ENCODE results near the gene PCDHGA11. TPM values are rescaled to one million over a fixed set of nuclear protein-coding genes. Genes with fewer than 3 reads are reported as not detected.
"Not testable (repeated sequence)": the region's sequence is repeated elsewhere in the genome, so short reads cannot be mapped to it uniquely, and the experiment has no call there.

The PCDHGA11 gene
- total RNA-seq, result 1 to 10 TPM; 2.6 to 5.8 (median 4.4) TPM

- DNase-seq, result no peak
- in situ Hi-C loops (cut with MboI; ENCODE audit: low pct_ligation_motif_present in 1 of 4, low pct_unique_long_range_greater_than_20kb in 1 of 4, low sequenced_read_pairs in 3 of 4) (no loop called here), intact Hi-C loops (cut with DNase I; ENCODE audit: low total_unique reads) (no loop called here)
- H3K4me3 ChIP-seq, result peak within 1 kb of the TSS in 2 of 4 donors; percentile 2 to 28
- no peaks in the 10 kb centered on the region for H3K36me3 ChIP-seq
- H3K27me3 ChIP-seq, result peaks cover 4% of the 10 kb centered on the region
- H3K27ac ChIP-seq, result no peak within 1 kb of the TSS
- WGBS, 2 donors (ENCODE audit: low coverage in 1 of 2), result 36 to 52% methylated on average over 9 to 42 of the region's 42 CpGs
- TF ChIP-seq CTCF (IDR thresholded peaks at IDR 0.05) (peak in 2 of 5 experiments; percentile 18 to 20), POLR2A (IDR thresholded peaks at IDR 0.05) (no peak)
- peaks cover 76 to 99% of the 10 kb centered on the region in 2 donors for H3K9me3 ChIP-seq
- H3K4me1 ChIP-seq, result no peaks in the 10 kb centered on the region
Observed at GRCh38 chr5:141420855-141421488, at the start of gene PCDHGA11. Gene PCDHGA11 (plus strand): TSS chr5:141421051. CDS start chr5:141421228, 177 bp downstream.

GRCh38 chr5:141371572-141372475 lies 49.0 kb upstream of the PCDHGA11 start:
- 57 to 76% methylated on average over 2 to 69 of the region's 69 CpGs for WGBS, 2 donors (ENCODE audit: low coverage in 1 of 2)

GRCh38 chr5:141373673-141374317 lies 47.1 kb upstream of the PCDHGA11 start, which contains the start of gene PCDHGA6:
Gene PCDHGA6 (plus strand): TSS chr5:141373891. CDS start chr5:141374084, 193 bp downstream.
- intact Hi-C loops (cut with DNase I; ENCODE audit: low total_unique reads), result no loop called here
- peak within 1 kb of the TSS in 1 of 4 donors; percentile 2 for H3K4me3 ChIP-seq
- in situ Hi-C loops (cut with MboI; ENCODE audit: low pct_ligation_motif_present in 1 of 4, low pct_unique_long_range_greater_than_20kb in 1 of 4, low sequenced_read_pairs in 3 of 4), result loop anchor here in 1 of 4 donors (25.0 kb wide), 1 partner anchor 189 kb away; no protein-coding TSS in a partner anchor
- H3K9me3 ChIP-seq, result peaks cover 19 to 95% of the 10 kb centered on the region in 2 donors
- H3K27me3 ChIP-seq, result peaks cover 5% of the 10 kb centered on the region
- DNase-seq, result no peak
- no peak within 1 kb of the TSS for H3K27ac ChIP-seq
- H3K36me3 ChIP-seq, result peaks cover 0 to 3% (median 0%) of the 10 kb centered on the region in 4 donors
- no peaks in the 10 kb centered on the region for H3K4me1 ChIP-seq
- no peak for TF ChIP-seq POLR2AphosphoS5 (IDR thresholded peaks at IDR 0.05)
- WGBS, 2 donors (ENCODE audit: low coverage in 1 of 2), result 43 to 53% methylated on average over 9 to 27 of the region's 27 CpGs

More at GRCh38 chr5:141371572-141372475, 49.0 kb upstream of the PCDHGA11 start:
- Histone ChIP-seq H3K27me3 (peaks cover 5% of the 10 kb centered on the region), H3K4me3 (no peak overlapping the region), H3K4me1 (no peaks in the 10 kb centered on the region), H3K9me3 (peaks cover 19 to 90% of the 10 kb centered on the region in 2 donors), H3K36me3 (peaks cover 0 to 3% (median 0%) of the 10 kb centered on the region in 4 donors), H3K27ac (no peak overlapping the region)
- no peak for TF ChIP-seq POLR2A (IDR thresholded peaks at IDR 0.05)
- no peak for TF ChIP-seq CTCF (IDR thresholded peaks at IDR 0.05)
- no peak for TF ChIP-seq POLR2AphosphoS5 (IDR thresholded peaks at IDR 0.05)
- in situ Hi-C loops (cut with MboI; ENCODE audit: low pct_ligation_motif_present in 1 of 4, low pct_unique_long_range_greater_than_20kb in 1 of 4, low sequenced_read_pairs in 3 of 4), result loop anchor here in 1 of 4 donors (25.0 kb wide), 1 partner anchor 190 kb away; no protein-coding TSS in a partner anchor
- no peak for DNase-seq
- intact Hi-C loops (cut with DNase I; ENCODE audit: low total_unique reads), result no loop called here

DNA sequence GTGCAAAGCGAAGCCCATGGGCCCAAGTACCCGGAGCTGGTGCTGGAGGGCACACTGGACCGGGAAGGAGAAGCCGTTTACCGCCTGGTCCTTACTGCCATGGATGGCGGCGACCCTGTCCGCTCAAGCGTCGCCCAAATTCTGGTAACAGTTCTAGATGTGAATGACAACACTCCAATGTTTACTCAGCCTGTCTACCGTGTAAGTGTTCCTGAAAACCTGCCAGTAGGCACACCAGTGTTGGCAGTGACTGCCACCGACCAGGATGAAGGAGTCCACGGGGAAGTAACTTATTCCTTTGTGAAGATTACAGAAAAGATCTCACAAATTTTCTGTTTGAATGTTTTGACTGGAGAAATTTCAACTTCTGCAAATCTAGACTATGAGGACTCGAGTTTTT lies 46.2 kb upstream of the PCDHGA11 start:
- intact Hi-C loops (cut with DNase I; ENCODE audit: low total_unique reads), result no loop called here

GRCh38 chr5:141375444-141376155 lies 45.3 kb upstream of the PCDHGA11 start:
- DNase-seq; H3K36me3 ChIP-seq; intact Hi-C loops (cut with DNase I; ENCODE audit: low total_unique reads); H3K4me1 ChIP-seq; H3K4me3 ChIP-seq; H3K27ac ChIP-seq; H3K27me3 ChIP-seq: not testable (repeated sequence)
- in situ Hi-C loops (cut with MboI; ENCODE audit: low pct_ligation_motif_present in 1 of 4, low pct_unique_long_range_greater_than_20kb in 1 of 4, low sequenced_read_pairs in 3 of 4), result loop anchor here in 1 of 4 donors (25.0 kb wide), 1 partner anchor 163 kb away; the partner anchor contains the start of genes PCDHB12, PCDHB13 and PCDHB14
- WGBS, 2 donors (ENCODE audit: low coverage in 1 of 2), result 69% methylated on average over 24 of the region's 48 CpGs; no CpG with 5 or more reads in 1 of the 2 donors
- H3K9me3 ChIP-seq, result peaks cover 17 to 87% of the 10 kb centered on the region in 2 donors

More for the DNA sequence above, 46.2 kb upstream of the PCDHGA11 start:
- TF ChIP-seq POLR2A (IDR thresholded peaks at IDR 0.05) (no peak), POLR2AphosphoS5 (IDR thresholded peaks at IDR 0.05) (no peak), EP300 (IDR thresholded peaks at IDR 0.05; ENCODE audit: low read depth) (no peak), CTCF (IDR thresholded peaks at IDR 0.05) (no peak)
- Histone ChIP-seq H3K27me3 (no peaks in the 10 kb centered on the region), H3K9me3 (peaks cover 19 to 90% of the 10 kb centered on the region in 2 donors), H3K4me3 (no peak overlapping the region), H3K27ac (no peak overlapping the region), H3K4me1 (no peaks in the 10 kb centered on the region), H3K36me3 (peaks cover 0 to 3% (median 0%) of the 10 kb centered on the region in 4 donors)
- no peak for DNase-seq
- in situ Hi-C loops (cut with MboI; ENCODE audit: low pct_ligation_motif_present in 1 of 4, low pct_unique_long_range_greater_than_20kb in 1 of 4, low sequenced_read_pairs in 3 of 4), result loop anchor here in 2 of 4 donors (25.0 kb wide), 2 partner anchors 162 to 188 kb away; partner anchors contain the start of genes PCDHB12 (in 1 of the 2), PCDHB13 (in 1 of the 2) and PCDHB14 (in 1 of the 2)
- 73 to 84% methylated on average over 3 to 14 of the region's 14 CpGs for WGBS, 2 donors (ENCODE audit: low coverage in 1 of 2)
